Epithelial cell of esophagus (primary cell): Measurements from ENCODE around the gene EXO1.

ENCODE experiments used
- DNase-seq: peaks from one replicate; pipeline ENCODE4 v3.0.0; 2010; ENCODE audit warnings: low read depth
- H3K4me3 ChIP-seq: 2 replicates; pipeline ENCODE4 v1.5.1; 2011; ENCODE audit warnings: mild to moderate bottlenecking, low read length, control low read depth
- TF ChIP-seq, protein P1 (sequence below): IDR thresholded peaks from 2 replicates; pipeline ENCODE4 v1.5.1; 2011; ENCODE audit warnings: low read depth, mild to moderate bottlenecking, low read length, control low read depth, inconsistent platforms; ENCODE audit not compliant: insufficient read depth; ENCODE audit errors: missing control alignments

The EXO1 gene

DNA sequence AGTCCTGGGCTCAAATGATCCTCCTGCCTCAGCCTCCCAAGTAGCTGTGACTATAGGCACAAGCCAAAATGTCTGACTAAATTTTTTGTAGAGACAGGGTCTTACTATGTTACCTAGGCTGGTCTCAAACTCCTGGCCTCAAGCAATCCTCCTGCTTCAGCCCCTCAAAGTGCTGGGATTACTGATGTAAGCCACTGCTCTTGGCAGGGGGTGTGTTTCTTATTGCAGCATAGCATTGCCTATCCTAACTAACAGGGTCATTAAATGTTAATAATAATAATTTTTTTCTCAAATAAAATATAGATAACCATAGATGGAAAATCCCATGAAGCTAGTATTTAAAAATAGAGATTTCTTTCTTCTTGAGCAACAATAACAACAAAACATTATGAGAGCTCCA is 52.4 kb downstream of the EXO1 start:
- H3K4me3 ChIP-seq, result no peak overlapping the region
- DNase-seq, result no peak
- TF ChIP-seq, protein P1, sequence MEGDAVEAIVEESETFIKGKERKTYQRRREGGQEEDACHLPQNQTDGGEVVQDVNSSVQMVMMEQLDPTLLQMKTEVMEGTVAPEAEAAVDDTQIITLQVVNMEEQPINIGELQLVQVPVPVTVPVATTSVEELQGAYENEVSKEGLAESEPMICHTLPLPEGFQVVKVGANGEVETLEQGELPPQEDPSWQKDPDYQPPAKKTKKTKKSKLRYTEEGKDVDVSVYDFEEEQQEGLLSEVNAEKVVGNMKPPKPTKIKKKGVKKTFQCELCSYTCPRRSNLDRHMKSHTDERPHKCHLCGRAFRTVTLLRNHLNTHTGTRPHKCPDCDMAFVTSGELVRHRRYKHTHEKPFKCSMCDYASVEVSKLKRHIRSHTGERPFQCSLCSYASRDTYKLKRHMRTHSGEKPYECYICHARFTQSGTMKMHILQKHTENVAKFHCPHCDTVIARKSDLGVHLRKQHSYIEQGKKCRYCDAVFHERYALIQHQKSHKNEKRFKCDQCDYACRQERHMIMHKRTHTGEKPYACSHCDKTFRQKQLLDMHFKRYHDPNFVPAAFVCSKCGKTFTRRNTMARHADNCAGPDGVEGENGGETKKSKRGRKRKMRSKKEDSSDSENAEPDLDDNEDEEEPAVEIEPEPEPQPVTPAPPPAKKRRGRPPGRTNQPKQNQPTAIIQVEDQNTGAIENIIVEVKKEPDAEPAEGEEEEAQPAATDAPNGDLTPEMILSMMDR, result no peak

DNA sequence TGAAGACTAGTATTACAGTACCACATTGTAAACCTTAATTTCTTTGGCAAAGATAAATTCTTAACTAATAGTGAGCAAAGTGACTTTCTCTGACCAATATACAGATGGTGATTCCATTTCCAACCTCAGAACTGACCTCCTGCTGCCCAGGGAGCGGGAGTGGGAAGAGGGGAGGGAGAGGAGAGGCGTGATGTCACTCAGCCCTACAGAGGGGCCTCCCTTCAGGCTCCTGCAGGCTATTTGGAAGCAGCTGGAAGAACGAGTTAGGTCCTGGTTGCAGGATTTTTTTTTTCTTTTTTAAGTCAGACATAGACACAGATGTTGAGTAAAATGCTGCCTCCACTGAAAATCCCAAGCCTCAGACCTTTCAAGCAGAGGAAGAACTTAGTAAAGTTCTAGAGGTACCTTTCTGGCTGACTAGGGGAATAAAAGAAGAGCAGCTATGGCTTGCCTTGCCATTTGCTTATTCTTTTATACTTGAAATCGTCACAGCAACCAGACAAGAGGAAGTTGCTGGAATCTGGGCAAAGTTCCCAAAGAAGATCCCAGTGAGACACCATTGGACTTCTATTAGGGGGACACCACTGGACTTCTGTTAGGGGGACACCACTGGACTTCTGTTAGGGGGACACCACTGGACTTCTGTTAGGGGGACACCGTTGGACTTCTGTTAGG is 54.5 kb downstream of the EXO1 start:
- DNase-seq, result no peak
- TF ChIP-seq, protein P1, result no peak
- no peak overlapping the region for H3K4me3 ChIP-seq

DNA sequence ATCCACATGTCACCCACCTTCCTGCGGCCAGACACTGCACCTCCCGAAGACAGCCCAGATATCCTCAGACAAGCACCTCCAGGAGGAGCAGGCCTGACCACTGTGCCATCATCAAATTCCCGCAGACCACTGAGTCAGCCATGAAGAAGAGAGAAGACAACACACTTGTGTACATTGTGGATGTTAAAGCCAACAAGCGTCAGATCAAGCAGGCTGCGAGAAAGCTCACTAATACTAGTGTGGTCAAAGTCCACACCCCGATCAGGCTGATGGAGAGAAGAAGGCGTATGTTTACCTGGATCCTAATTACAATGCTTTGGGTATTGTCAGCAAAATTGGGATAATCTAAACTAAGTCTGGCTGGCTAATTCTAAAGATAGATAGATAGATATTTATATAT is 68.2 kb downstream of the EXO1 start:
- TF ChIP-seq, protein P1, result no peak
- no peak overlapping the region for H3K4me3 ChIP-seq
- DNase-seq, result no peak

DNA sequence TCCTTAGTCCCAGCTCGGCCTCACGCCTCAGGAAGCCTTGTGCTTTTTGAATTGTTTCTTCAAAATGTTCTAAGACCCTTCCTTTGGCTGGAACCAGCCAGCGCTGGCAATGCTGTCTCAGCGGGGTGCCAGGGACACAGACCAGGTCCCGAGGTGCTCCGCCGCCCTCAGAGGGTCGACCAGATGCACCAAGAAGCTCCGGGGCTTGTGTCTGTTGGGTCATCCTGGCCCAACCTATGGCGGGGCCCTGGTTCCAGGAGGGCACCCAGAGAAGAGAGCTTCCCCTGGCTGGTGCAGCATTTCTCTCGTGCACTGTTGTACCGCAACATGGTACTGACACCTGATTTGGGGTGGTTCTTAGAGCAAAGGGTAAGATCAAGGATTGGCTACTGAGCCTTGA is 69.5 kb downstream of the EXO1 start:
- TF ChIP-seq, protein P1, result no peak
- no peak overlapping the region for H3K4me3 ChIP-seq
- DNase-seq, result no peak

DNA sequence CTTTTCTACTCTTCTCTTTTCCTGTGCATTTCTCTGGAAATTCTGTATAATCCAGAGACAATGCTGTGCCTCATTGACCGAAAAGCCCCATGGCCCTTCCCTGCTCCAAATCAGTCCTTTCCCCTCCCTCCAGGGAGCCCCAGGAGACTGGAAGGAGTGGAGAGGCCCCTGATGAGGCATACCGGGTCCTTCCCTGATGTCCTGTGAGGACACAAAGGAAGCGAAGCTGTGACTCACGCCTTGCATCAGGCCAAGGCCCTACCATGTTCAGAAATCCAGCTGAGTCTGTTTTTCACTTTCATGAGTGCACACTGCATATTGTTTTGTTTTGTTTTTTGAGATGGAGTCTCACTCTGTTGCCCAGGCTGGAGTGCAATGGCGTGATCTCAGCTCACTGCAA is 70.9 kb downstream of the EXO1 start:
- H3K4me3 ChIP-seq, result no peak overlapping the region
- TF ChIP-seq, protein P1, result no peak
- DNase-seq, result peak; percentile 78

DNA sequence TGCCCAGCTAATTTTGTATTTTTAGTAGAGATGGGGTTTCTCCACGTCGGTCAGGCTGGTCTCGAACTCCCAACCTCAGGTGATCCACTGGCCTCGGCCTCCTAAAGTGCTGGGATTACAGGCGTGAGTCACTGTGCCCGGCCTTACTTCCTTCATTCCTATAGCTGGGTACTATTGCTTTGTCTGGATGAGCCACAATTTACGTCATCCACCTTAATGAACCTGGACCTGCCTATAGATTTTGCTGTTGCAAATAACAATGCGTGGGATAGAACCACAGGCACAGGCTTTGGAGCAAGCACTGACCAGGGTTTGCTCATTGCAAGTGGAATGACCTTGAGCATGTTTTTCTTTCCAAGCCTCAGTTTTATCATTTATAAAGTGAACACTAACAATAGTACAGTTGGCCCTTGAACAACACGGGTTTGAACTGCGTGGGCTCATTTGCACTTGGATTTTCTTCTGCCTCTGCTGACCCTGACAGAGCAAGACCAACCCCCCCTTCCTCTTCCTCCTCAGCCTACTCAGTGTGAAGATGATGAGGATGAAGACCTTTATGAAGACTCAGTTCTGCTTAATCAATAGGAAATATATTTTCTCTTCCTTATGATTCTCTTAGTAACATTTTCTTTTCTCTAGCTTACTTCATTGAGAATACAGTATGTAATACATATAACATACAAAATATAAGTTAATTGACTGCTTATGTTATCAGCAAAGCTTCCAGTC is 76.2 kb downstream of the EXO1 start:
- TF ChIP-seq, protein P1, result no peak
- peak; percentile 17 for DNase-seq
- H3K4me3 ChIP-seq, result no peak overlapping the region
